IMR-90 (cell line): ENCODE results near the gene MORN4. TPM values are rescaled to one million over a fixed set of nuclear protein-coding genes. Genes with fewer than 3 reads are reported as not detected.
A peak's percentile ranks its signal among the peaks of the same experiment; 100 is the strongest.

Source experiments
- ATAC-seq: fragments of 200-7000 bp; cut with Tn5 transposase; 2 replicates; pipeline ENCODE4 v1.9.1; 2020; ENCODE audit warnings: low read depth, mild to moderate bottlenecking, moderate library complexity
- BruUV-seq: library from RNA; stranded (reverse); fragments of 400-500 nt; replicated peaks from 2 replicates; lab custom pipeline; 2021; lab: Mats Ljungman, UMichigan
- CTCF ChIA-PET: fragments of 300-600 bp; formaldehyde crosslinking; extraction: SDS; loops from one replicate; lab custom pipeline; 2021; ENCODE audit warnings: antibody characterized with exemption; lab: Yijun Ruan, JAX
- POLR2A ChIA-PET: fragments of 300-600 bp; sonication (Branson Sonifier 250); formaldehyde crosslinking; loops from one replicate; lab custom pipeline; 2022; ENCODE audit warnings: antibody characterized with exemption; ENCODE audit not compliant: unreplicated experiment; lab: Charles Lee
- DNase-seq: peaks from one replicate; pipeline ENCODE4 v3.0.0; 2013
- H2AFZ ChIP-seq: replicated peaks from 2 replicates; pipeline ENCODE3; 2013; ENCODE audit warnings: low read length, mild to moderate bottlenecking; ENCODE audit not compliant: poor library complexity
- H2AK5ac ChIP-seq: 2 replicates; pipeline ENCODE4 v1.6.1; 2013; ENCODE audit warnings: low read depth, low read length, inconsistent platforms
- H2AK9ac ChIP-seq: replicated peaks from 2 replicates; pipeline ENCODE3; 2013; ENCODE audit warnings: mild to moderate bottlenecking, low read depth, low read length, moderate library complexity; ENCODE audit not compliant: poor library complexity
- H2BK120ac ChIP-seq: 2 replicates; pipeline ENCODE4 v1.6.1; 2013; ENCODE audit warnings: low read depth, low read length, inconsistent platforms
- H2BK15ac ChIP-seq: 3 replicates; pipeline ENCODE4 v1.6.1; 2013; ENCODE audit warnings: low read depth, low read length, inconsistent platforms
- H2BK20ac ChIP-seq: 2 replicates; pipeline ENCODE4 v1.6.1; 2013; ENCODE audit warnings: low read depth, mild to moderate bottlenecking, inconsistent platforms, low read length, moderate library complexity
- H2BK5ac ChIP-seq: 2 replicates; pipeline ENCODE4 v1.6.1; 2013; ENCODE audit warnings: mild to moderate bottlenecking, low read depth, low read length, inconsistent platforms; ENCODE audit not compliant: poor library complexity, severe bottlenecking
- H3K14ac ChIP-seq: replicated peaks from 2 replicates; pipeline ENCODE4 v1.6.1; 2013; ENCODE audit warnings: low read depth, low read length, inconsistent platforms
- H3K18ac ChIP-seq: 2 replicates; pipeline ENCODE4 v1.6.1; 2013; ENCODE audit warnings: low read depth, low read length, control low read depth
- H3K23ac ChIP-seq: 2 replicates; pipeline ENCODE4 v1.6.1; 2013; ENCODE audit warnings: low read depth, low read length, inconsistent platforms
- H3K27ac ChIP-seq: 2 replicates; pipeline ENCODE4 v1.5.1; 2013; ENCODE audit warnings: mild to moderate bottlenecking, control low read depth, low read length; ENCODE audit not compliant: insufficient read depth
- H3K27me3 ChIP-seq: 2 replicates; pipeline ENCODE4 v1.6.1; 2013; ENCODE audit warnings: low read length; ENCODE audit not compliant: control insufficient read depth, insufficient read depth
- H3K36me3 ChIP-seq: 2 replicates; pipeline ENCODE4 v1.6.1; 2013; ENCODE audit warnings: low read length, mixed read lengths; ENCODE audit not compliant: control insufficient read depth, insufficient read depth
- H3K4ac ChIP-seq: 2 replicates; pipeline ENCODE4 v1.6.1; 2013; ENCODE audit warnings: low read depth, low read length, inconsistent platforms
- H3K4me1 ChIP-seq: 2 replicates; pipeline ENCODE4 v1.6.1; 2013; ENCODE audit warnings: low read length, mixed read lengths; ENCODE audit not compliant: control insufficient read depth, insufficient read depth
- H3K4me2 ChIP-seq: 2 replicates; pipeline ENCODE4 v1.6.1; 2013; ENCODE audit warnings: low read depth, mild to moderate bottlenecking, control low read depth, low read length, moderate library complexity
- H3K4me3 ChIP-seq: 2 replicates; pipeline ENCODE4 v1.5.1; 2013; ENCODE audit warnings: low read depth, mild to moderate bottlenecking, control low read depth, low read length, moderate library complexity; ENCODE audit not compliant: insufficient read depth
- H3K56ac ChIP-seq: 2 replicates; pipeline ENCODE4 v1.6.1; 2013; ENCODE audit warnings: low read length, inconsistent platforms; ENCODE audit not compliant: insufficient read depth; ENCODE audit errors: extremely low read depth
- H3K79me1 ChIP-seq, 2 experiments: 2 replicates each; pipeline ENCODE4 v1.6.1; 2013; ENCODE audit warnings: low read length in 2 of 2, inconsistent platforms in 1 of 2, low read depth in 1 of 2
- H3K9ac ChIP-seq: 2 replicates; pipeline ENCODE4 v1.6.1; 2013; ENCODE audit warnings: low read depth, low read length, control low read depth
- H3K9me1 ChIP-seq: 2 replicates; pipeline ENCODE4 v1.6.1; 2013; ENCODE audit warnings: low read length, inconsistent platforms; ENCODE audit not compliant: insufficient read depth
- H3K9me3 ChIP-seq: 2 replicates; pipeline ENCODE4 v1.6.1; 2013; ENCODE audit warnings: low read length; ENCODE audit not compliant: control insufficient read depth, insufficient read depth
- H4K20me1 ChIP-seq: 2 replicates; pipeline ENCODE4 v1.6.1; 2013; ENCODE audit warnings: low read length, inconsistent platforms; ENCODE audit not compliant: insufficient read depth
- H4K5ac ChIP-seq: 2 replicates; pipeline ENCODE4 v1.6.1; 2013; ENCODE audit warnings: mild to moderate bottlenecking, low read depth, low read length, control low read depth
- H4K8ac ChIP-seq, 2 experiments: 2 replicates each; pipeline ENCODE4 v1.6.1; 2013; ENCODE audit warnings: low read depth in 2 of 2, low read length in 2 of 2, control low read depth in 1 of 2, inconsistent platforms in 1 of 2
- H4K91ac ChIP-seq: 2 replicates; pipeline ENCODE4 v1.6.1; 2013; ENCODE audit warnings: low read depth, low read length, inconsistent platforms; ENCODE audit not compliant: insufficient read depth
- BHLHE40 ChIP-seq: fragments of 150-350 bp; IDR thresholded peaks from 2 replicates; pipeline ENCODE4 v1.6.1; 2016; ENCODE audit warnings: mild to moderate bottlenecking, low read depth, low read length
- FOS ChIP-seq: fragments of 150-350 bp; IDR thresholded peaks from 2 replicates; pipeline ENCODE4 v1.6.1; 2016; ENCODE audit warnings: low read depth, low read length
- NFE2L2 ChIP-seq: fragments of 150-350 bp; IDR thresholded peaks from 2 replicates; pipeline ENCODE4 v1.6.1; 2016; ENCODE audit warnings: low read depth, mild to moderate bottlenecking, low read length
- WGBS, 2 experiments: methylation state at CpG; one replicate each; pipeline versions ENCODE4 v1.1.5 to v1.1.7; 2013; ENCODE audit warnings: missing lambda C conversion rate in 2 of 2; ENCODE audit not compliant: insufficient read length in 1 of 2; ENCODE audit errors: extremely low coverage in 2 of 2; 5-methylcytosine and 5-hydroxymethylcytosine counted together
- dilution Hi-C: fragments of 300-500 bp; cut with HindIII; formaldehyde crosslinking; loops from one replicate; pipeline ENCODE4 v1.14.3; 2018; ENCODE audit warnings: low sequenced_read_pairs; ENCODE audit not compliant: unreplicated experiment
- in situ Hi-C: fragments of 300-500 bp; cut with MboI; formaldehyde crosslinking; loops from 3 replicates; pipeline ENCODE4 v1.14.3; 2019; ENCODE audit warnings: low sequenced_read_pairs, inconsistent platforms, mixed read lengths
- intact Hi-C: fragments of 100-400 bp; cut with micrococcal nuclease; formaldehyde crosslinking; loops from 2 replicates; pipeline ENCODE4 v1.10.0; 2022
- polyA plus RNA-seq, 3 experiments: library from polyadenylated mRNA; depleted of rRNA; stranded (reverse); fragments of >200 nt; gene quantifications; 2 replicates each; pipeline ENCODE4 v1.2.3, GENCODE V29; 2012; ENCODE audit warnings: low replicate concordance in 1 of 3
- total RNA-seq: library from RNA; depleted of rRNA; stranded (reverse); fragments of >200 nt; gene quantifications from 2 replicates; pipeline ENCODE4 v1.2.3, GENCODE V29; 2012

MORN4 gene
- total and polyA plus RNA-seq, 2 of the 4 experiments (the other 2 are of a cell fraction): 3.2 to 8.4 TPM

- Histone ChIP-seq H3K14ac (peak overlapping the region; percentile 13; the same call in 1 of the 2 replicates), H4K5ac (no peak overlapping the region), H3K4ac (peak overlapping the region; percentile 48), H2BK120ac (peak overlapping the region; percentile 47; the same call in 1 of the 2 replicates), H3K27ac (peak overlapping the region; percentile 16; the same call in 1 of the 2 replicates), H4K91ac (peak overlapping the region; percentile 24; the same call in 1 of the 2 replicates), H4K20me1 (peaks cover 5% of the 10 kb centered on the region; the same call in 1 of the 2 replicates), H3K4me2 (peak overlapping the region; percentile 5; the same call in 1 of the 2 replicates), H3K4me3 (no peak overlapping the region), H3K27me3 (no peaks in the 10 kb centered on the region; the same call in 1 of the 2 replicates), H3K56ac (no peak overlapping the region), H2BK15ac (no peak overlapping the region), H3K36me3 (peaks cover 10% of the 10 kb centered on the region; the same call in 1 of the 2 replicates), H3K23ac (peak overlapping the region; percentile 35; the same call in 1 of the 2 replicates), H3K18ac (peak overlapping the region; percentile 46), H2AK9ac (peak overlapping the region; percentile 40), H2AFZ (peak overlapping the region; percentile 68), H4K8ac (peak overlapping the region in 1 of 2 experiments; percentile 16; a peak in 1 of 4 replicates), H3K4me1 (peaks cover 16% of the 10 kb centered on the region), H3K9me1 (peaks cover 11% of the 10 kb centered on the region), H2BK5ac (peak overlapping the region; percentile 64), H2AK5ac (peak overlapping the region; percentile 79), H3K9ac (no peak overlapping the region), H3K9me3 (no peaks in the 10 kb centered on the region), H3K79me1 (no peaks in the 10 kb centered on the region), H2BK20ac (peak overlapping the region; percentile 58; the same call in 1 of the 2 replicates)
- dilution Hi-C loops: no loop called here
- TF ChIP-seq NFE2L2: no peak
- TF ChIP-seq BHLHE40: peak; percentile 70; the same call in 1 of the 2 replicates
- peak; percentile 48 for TF ChIP-seq FOS
- peak; percentile 42 for DNase-seq
- no TSS peak for BruUV-seq
- in situ Hi-C loops: loop anchor here (10.0 kb wide), 1 partner anchor 160 kb away; the partner anchor contains the start of gene ZFYVE27
- 86% methylated on average over 1 of the region's 4 CpGs; no CpG with 5 or more reads in 1 of the 2 experiments for WGBS, 2 experiments
- ATAC-seq: peak; percentile 47
- intact Hi-C loops: loop anchor here (5.0 kb wide), 1 partner anchor 158 kb away; no protein-coding TSS in a partner anchor
- ChIA-PET POLR2A (interaction anchor here (0.6 kb wide), 1 partner anchor 41 kb away, joined by 4 read pairs; no protein-coding TSS in a partner anchor), CTCF (interaction anchor here (0.6 to 0.8 kb wide), 3 partner anchors 67 to 174 kb away, joined by 3 read pairs; partner anchors contain the start of genes PI4K2A and RRP12)
These were observed 58.8 kb downstream of the MORN4 start for GRCh38 chr10:97574374-97575126.
